SK-N-SH treated with all-trans-retinoic acid at 6 μM for 48 hours (cell line): ENCODE data around the gene SLC66A3.

Experiments
- ATAC-seq: fragments of 200-7000 bp; cut with Tn5 transposase; 3 replicates; pipeline ENCODE4 v1.9.1; 2020; ENCODE audit warnings: mild to moderate bottlenecking, moderate library complexity
- ARNTL ChIP-seq: fragments of 450-650 bp; formaldehyde crosslinking; IDR thresholded peaks from 2 replicates; pipeline ENCODE4 v1.5.0; 2020; ENCODE audit warnings: low read depth, mild to moderate bottlenecking, moderate library complexity, borderline replicate concordance
- BACH2 ChIP-seq: fragments of 250-450 bp; sonication (Bioruptor Pico); IDR thresholded peaks from 2 replicates; pipeline ENCODE4 v1.9.0; 2021; ENCODE audit warnings: mild to moderate bottlenecking, borderline replicate concordance
- CREB5 ChIP-seq: fragments of 250-450 bp; sonication (Bioruptor Pico); IDR thresholded peaks from 2 replicates; pipeline ENCODE4 v1.5.1; 2020; ENCODE audit warnings: low read depth, mild to moderate bottlenecking, moderate library complexity
- CSDC2 ChIP-seq: fragments of 250-450 bp; sonication (Bioruptor Pico); IDR thresholded peaks from 2 replicates; pipeline ENCODE4 v1.5.0; 2020; ENCODE audit warnings: mild to moderate bottlenecking, moderate library complexity
- GLIS3 ChIP-seq: fragments of 250-450 bp; sonication (Bioruptor Pico); IDR thresholded peaks from 2 replicates; pipeline ENCODE4 v1.5.0; 2020; ENCODE audit warnings: mild to moderate bottlenecking, moderate library complexity
- OSR1 ChIP-seq: fragments of 250-450 bp; sonication (Bioruptor Pico); IDR thresholded peaks from 2 replicates; pipeline ENCODE4 v1.8.0; 2022; ENCODE audit warnings: moderate library complexity, mild to moderate bottlenecking, inconsistent platforms
- PATZ1 ChIP-seq: fragments of 250-450 bp; sonication (Bioruptor Pico); IDR thresholded peaks from 2 replicates; pipeline ENCODE4 v1.8.0; 2020; ENCODE audit warnings: mild to moderate bottlenecking, moderate library complexity, borderline replicate concordance
- PPARA ChIP-seq: fragments of 250-450 bp; sonication (Bioruptor Pico); IDR thresholded peaks from 2 replicates; pipeline ENCODE4 v1.5.0; 2020; ENCODE audit warnings: mild to moderate bottlenecking, borderline replicate concordance
- RARB ChIP-seq: fragments of 250-450 bp; sonication (Bioruptor Pico); IDR thresholded peaks from 2 replicates; pipeline ENCODE4 v1.8.0; 2021; ENCODE audit warnings: mild to moderate bottlenecking, moderate library complexity
- SNAI2 ChIP-seq: fragments of 250-450 bp; sonication (Bioruptor Pico); IDR thresholded peaks from 2 replicates; pipeline ENCODE4 v1.5.0; 2020; ENCODE audit warnings: mild to moderate bottlenecking, moderate library complexity
- TCF4 ChIP-seq: fragments of 250-450 bp; sonication (Bioruptor Pico); IDR thresholded peaks from 2 replicates; pipeline ENCODE4 v1.8.0; 2021; ENCODE audit warnings: mild to moderate bottlenecking, moderate library complexity, borderline replicate concordance
- ZC3H10 ChIP-seq: fragments of 250-450 bp; sonication (Bioruptor Pico); IDR thresholded peaks from 2 replicates; pipeline ENCODE4 v1.5.1; 2021; ENCODE audit warnings: mild to moderate bottlenecking, moderate library complexity
- ZFP3 ChIP-seq: fragments of 250-450 bp; sonication (Bioruptor Pico); IDR thresholded peaks from 2 replicates; pipeline ENCODE4 v1.5.0; 2020; ENCODE audit warnings: mild to moderate bottlenecking, moderate library complexity
- ZFP30 ChIP-seq: fragments of 450-650 bp; formaldehyde crosslinking; IDR thresholded peaks from 2 replicates; pipeline ENCODE4 v1.5.0; 2022; ENCODE audit warnings: mild to moderate bottlenecking, moderate library complexity
- ZNF8 ChIP-seq: fragments of 450-650 bp; formaldehyde crosslinking; IDR thresholded peaks from 2 replicates; pipeline ENCODE4 v1.5.0; 2020; ENCODE audit warnings: mild to moderate bottlenecking, moderate library complexity
- TF ChIP-seq, protein P1 (sequence below): fragments of 250-450 bp; sonication (Bioruptor Pico); IDR thresholded peaks from 2 replicates; pipeline ENCODE4 v1.5.0; 2020; ENCODE audit warnings: mild to moderate bottlenecking, moderate library complexity
- TF ChIP-seq, protein P2 (sequence below): fragments of 250-450 bp; sonication (Bioruptor Pico); IDR thresholded peaks from 2 replicates; pipeline ENCODE4 v1.8.0; 2021; ENCODE audit warnings: low read depth, mild to moderate bottlenecking, moderate library complexity, borderline replicate concordance

The SLC66A3 gene

DNA sequence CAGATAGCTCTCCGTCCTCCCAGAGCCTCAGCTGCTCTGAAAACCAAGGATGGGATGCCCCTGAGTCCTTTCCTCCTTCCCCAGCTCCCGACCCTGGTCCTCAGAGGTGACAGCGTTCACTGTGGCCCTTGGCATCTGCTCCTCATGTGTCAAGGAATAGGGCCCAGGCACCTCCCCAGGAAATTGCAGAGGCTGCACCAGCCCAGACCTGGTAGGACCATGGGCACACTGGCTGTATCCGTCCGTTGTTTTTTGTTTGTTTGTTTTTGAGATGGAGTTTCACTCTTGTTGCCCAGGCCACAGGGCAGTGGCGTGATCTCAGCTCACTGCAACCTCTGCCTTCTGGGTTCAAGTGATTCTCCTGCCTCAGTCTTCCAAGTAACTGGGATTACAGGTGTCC lies 37.5 kb upstream of the SLC66A3 start (continued):
- TF ChIP-seq, protein P1, sequence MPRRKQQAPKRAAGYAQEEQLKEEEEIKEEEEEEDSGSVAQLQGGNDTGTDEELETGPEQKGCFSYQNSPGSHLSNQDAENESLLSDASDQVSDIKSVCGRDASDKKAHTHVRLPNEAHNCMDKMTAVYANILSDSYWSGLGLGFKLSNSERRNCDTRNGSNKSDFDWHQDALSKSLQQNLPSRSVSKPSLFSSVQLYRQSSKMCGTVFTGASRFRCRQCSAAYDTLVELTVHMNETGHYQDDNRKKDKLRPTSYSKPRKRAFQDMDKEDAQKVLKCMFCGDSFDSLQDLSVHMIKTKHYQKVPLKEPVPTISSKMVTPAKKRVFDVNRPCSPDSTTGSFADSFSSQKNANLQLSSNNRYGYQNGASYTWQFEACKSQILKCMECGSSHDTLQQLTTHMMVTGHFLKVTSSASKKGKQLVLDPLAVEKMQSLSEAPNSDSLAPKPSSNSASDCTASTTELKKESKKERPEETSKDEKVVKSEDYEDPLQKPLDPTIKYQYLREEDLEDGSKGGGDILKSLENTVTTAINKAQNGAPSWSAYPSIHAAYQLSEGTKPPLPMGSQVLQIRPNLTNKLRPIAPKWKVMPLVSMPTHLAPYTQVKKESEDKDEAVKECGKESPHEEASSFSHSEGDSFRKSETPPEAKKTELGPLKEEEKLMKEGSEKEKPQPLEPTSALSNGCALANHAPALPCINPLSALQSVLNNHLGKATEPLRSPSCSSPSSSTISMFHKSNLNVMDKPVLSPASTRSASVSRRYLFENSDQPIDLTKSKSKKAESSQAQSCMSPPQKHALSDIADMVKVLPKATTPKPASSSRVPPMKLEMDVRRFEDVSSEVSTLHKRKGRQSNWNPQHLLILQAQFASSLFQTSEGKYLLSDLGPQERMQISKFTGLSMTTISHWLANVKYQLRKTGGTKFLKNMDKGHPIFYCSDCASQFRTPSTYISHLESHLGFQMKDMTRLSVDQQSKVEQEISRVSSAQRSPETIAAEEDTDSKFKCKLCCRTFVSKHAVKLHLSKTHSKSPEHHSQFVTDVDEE (CRISPR knock-in tag), result no peak
- TF ChIP-seq ZFP30 (no peak), SNAI2 (CRISPR knock-in tag) (no peak), ZNF8 (CRISPR knock-in tag) (no peak), BACH2 (no peak), OSR1 (CRISPR knock-in tag) (no peak)

- no peak for ATAC-seq
- TF ChIP-seq, protein P2, sequence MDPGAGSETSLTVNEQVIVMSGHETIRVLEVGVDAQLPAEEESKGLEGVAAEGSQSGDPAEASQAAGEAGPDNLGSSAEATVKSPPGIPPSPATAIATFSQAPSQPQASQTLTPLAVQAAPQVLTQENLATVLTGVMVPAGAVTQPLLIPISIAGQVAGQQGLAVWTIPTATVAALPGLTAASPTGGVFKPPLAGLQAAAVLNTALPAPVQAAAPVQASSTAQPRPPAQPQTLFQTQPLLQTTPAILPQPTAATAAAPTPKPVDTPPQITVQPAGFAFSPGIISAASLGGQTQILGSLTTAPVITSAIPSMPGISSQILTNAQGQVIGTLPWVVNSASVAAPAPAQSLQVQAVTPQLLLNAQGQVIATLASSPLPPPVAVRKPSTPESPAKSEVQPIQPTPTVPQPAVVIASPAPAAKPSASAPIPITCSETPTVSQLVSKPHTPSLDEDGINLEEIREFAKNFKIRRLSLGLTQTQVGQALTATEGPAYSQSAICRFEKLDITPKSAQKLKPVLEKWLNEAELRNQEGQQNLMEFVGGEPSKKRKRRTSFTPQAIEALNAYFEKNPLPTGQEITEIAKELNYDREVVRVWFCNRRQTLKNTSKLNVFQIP, result no peak
- TF ChIP-seq ZFP3 (CRISPR knock-in tag) (no peak), BACH2 (no peak), PPARA (CRISPR knock-in tag) (no peak), PATZ1 (CRISPR knock-in tag) (no peak), ARNTL (CRISPR knock-in tag) (no peak), ZC3H10 (CRISPR knock-in tag) (no peak), SNAI2 (CRISPR knock-in tag) (no peak), RARB (CRISPR knock-in tag) (no peak), TCF4 (CRISPR knock-in tag) (no peak), GLIS3 (CRISPR knock-in tag) (no peak), CREB5 (CRISPR knock-in tag) (no peak), CSDC2 (CRISPR knock-in tag) (no peak)
- TF ChIP-seq, protein P1 (CRISPR knock-in tag), result no peak
Measured at GRCh38 chr2:11118761-11119160, 36.5 kb upstream of the SLC66A3 start.

GRCh38 chr2:11121099-11121822 lies 34.0 kb upstream of the SLC66A3 start:
- TF ChIP-seq ZFP3 (CRISPR knock-in tag), result no peak
- no peak for TF ChIP-seq OSR1 (CRISPR knock-in tag)
- no peak for TF ChIP-seq BACH2
- TF ChIP-seq, protein P2, result no peak
- TF ChIP-seq GLIS3 (CRISPR knock-in tag), result no peak
- no peak for ATAC-seq
